Immature natural killer cell (primary cell): Measurements from ENCODE around the gene CHST11. TPM values are rescaled to one million over a fixed set of nuclear protein-coding genes. Genes with fewer than 3 reads are reported as not detected.

Source experiments
- DNase-seq, 3 donors: peaks; one replicate each; pipeline ENCODE4 v3.0.0; 2022; ENCODE audit warnings: mixed read lengths in 1 of 3
- H3K27ac Mint-ChIP-seq, 6 donors: one replicate each; pipeline ENCODE4 v1.8.0; 2020; ENCODE audit warnings: mixed read lengths in 6 of 6, mild to moderate bottlenecking in 5 of 6, inconsistent platforms in 4 of 6, moderate library complexity in 3 of 6
- H3K27me3 Mint-ChIP-seq, 3 donors: one replicate each; pipeline ENCODE4 v1.8.0; 2020 to 2021; ENCODE audit warnings: low read depth in 3 of 3, mild to moderate bottlenecking in 3 of 3, mixed read lengths in 3 of 3, moderate library complexity in 3 of 3, inconsistent platforms in 1 of 3
- H3K36me3 Mint-ChIP-seq, 3 donors: one replicate each; pipeline ENCODE4 v1.8.0; 2020; ENCODE audit warnings: mixed read lengths in 3 of 3, inconsistent platforms in 2 of 3, mild to moderate bottlenecking in 2 of 3
- H3K4me1 Mint-ChIP-seq, 2 donors: one replicate each; pipeline ENCODE4 v1.8.0; 2020; ENCODE audit warnings: inconsistent platforms in 2 of 2, mild to moderate bottlenecking in 2 of 2, mixed read lengths in 2 of 2, moderate library complexity in 1 of 2
- H3K4me3 Mint-ChIP-seq, 5 donors: one replicate each; pipeline ENCODE4 v1.8.0; 2020; ENCODE audit warnings: mild to moderate bottlenecking in 5 of 5, mixed read lengths in 5 of 5, inconsistent platforms in 3 of 5, moderate library complexity in 3 of 5
- H3K9me3 Mint-ChIP-seq, 6 donors: one replicate each; pipeline ENCODE4 v1.8.0; 2020; ENCODE audit warnings: mild to moderate bottlenecking in 6 of 6, mixed read lengths in 6 of 6, inconsistent platforms in 4 of 6, moderate library complexity in 3 of 6
- polyA plus RNA-seq, 3 donors: library from polyadenylated mRNA; unstranded; fragments of 300-500 nt; fragmentation: Illumina TruSeq; gene quantifications; one replicate each; pipeline ENCODE4 v1.2.3, GENCODE V29; 2021

Gene CHST11
- polyA plus RNA-seq, 3 donors from 2014 or later = 42.5 to 90.1 (median 78.4) TPM

DNA sequence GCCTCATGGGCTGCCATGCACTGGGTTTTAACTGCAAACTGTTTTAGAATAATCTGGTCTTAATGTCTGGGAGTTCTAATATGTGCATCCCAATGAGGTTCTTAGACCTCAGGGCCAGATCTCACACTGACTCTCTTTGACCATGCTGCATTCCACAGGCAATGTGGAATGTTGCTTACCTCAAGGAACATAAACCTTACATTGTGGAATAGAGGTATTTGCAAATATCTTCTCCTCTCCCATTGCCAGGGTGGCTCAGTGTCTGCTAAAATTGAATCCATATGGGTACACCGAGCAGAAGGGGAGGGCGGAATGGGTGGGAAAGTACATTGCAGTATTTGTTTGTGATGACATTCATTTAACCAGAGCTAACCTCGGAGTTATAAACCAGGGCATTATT, 78.6 kb downstream of the CHST11 start:
- Mint-ChIP-seq H3K4me1 (peaks cover 87 to 100% of the 10 kb centered on the region in 2 donors), H3K27ac (peak overlapping the region in 5 of 6 donors; percentile 3 to 48 (median 17)), H3K4me3 (no peak overlapping the region), H3K9me3 (no peaks in the 10 kb centered on the region), H3K36me3 (no peaks in the 10 kb centered on the region), H3K27me3 (peaks cover 0 to 4% (median 0%) of the 10 kb centered on the region in 3 donors)
- no peak for DNase-seq

DNA sequence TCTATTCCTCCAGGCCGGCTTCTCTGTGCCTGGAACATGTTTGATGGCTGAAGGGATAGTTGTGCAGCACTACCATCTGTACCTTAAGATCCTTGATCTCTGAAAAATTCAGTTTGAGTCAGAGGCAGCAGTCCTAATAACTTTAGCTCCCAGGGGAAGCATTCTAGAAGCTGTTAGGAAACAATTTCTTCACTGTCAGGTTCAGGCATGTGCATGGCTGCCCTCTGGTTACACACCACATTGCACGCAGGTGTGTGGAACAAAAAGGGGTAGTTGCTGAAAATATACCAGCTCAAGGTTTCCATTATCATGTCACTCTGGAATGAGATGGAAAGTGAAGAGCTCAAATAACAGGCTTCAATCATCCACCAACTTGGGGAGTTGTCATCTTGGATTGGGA, 80.1 kb downstream of the CHST11 start:
- Mint-ChIP-seq H3K4me3 (no peak overlapping the region), H3K27ac (peak overlapping the region in 1 of 6 donors; percentile 76), H3K4me1 (peaks cover 88 to 100% of the 10 kb centered on the region in 2 donors), H3K27me3 (peaks cover 0 to 6% (median 1%) of the 10 kb centered on the region in 3 donors), H3K9me3 (no peaks in the 10 kb centered on the region), H3K36me3 (no peaks in the 10 kb centered on the region)
- no peak for DNase-seq

DNA sequence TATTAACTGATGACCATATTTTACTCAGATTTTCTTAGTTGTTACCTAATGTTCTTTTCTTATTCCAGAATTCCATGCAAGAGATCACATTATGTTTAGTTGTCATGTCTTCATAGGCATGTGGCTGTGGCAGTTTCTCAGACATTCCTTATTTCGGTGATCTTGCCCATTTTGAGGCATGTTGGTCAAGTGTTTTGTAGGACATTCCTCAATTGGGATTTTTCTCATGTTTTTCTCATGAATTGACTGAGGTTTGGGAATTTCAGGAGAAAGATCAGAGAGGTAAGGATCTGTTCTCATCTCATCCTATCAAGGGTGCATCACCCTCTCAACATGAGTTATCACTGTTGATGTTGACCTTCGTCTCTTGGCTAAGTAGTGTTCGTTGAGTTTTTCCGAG, 81.3 kb downstream of the CHST11 start:
- Mint-ChIP-seq H3K4me3 (no peak overlapping the region), H3K36me3 (no peaks in the 10 kb centered on the region), H3K9me3 (no peaks in the 10 kb centered on the region), H3K4me1 (peaks cover 87 to 100% of the 10 kb centered on the region in 2 donors), H3K27me3 (peaks cover 0 to 4% (median 1%) of the 10 kb centered on the region in 3 donors), H3K27ac (peak overlapping the region in 1 of 6 donors; percentile 30)
- no peak for DNase-seq

DNA sequence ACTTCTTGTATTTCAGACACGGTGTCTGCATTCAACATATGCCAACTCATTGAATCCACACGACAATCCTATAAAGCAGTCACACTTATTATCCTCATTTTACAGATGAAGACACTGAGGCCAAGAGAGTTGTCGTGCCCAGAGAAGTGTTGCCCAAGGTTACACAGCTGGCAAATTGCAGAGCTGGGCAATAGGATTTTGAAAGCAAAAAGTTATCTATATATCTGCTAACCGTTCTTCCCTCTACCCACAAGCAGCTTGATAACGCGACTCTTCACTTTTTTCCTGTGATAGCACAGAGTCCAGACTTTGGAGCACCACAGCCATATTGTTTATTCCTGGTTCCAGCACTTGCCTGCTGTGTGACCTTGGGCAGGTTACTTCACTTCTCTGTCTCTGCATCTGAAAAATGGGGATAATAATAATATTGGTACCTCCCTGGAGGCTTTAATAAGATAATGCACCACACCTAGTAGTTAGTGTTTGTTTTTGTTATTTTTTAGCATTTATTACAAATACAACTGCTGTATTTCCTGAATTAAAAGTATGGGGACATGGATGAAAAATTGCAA, 82.2 kb downstream of the CHST11 start:
- H3K36me3 Mint-ChIP-seq = no peaks in the 10 kb centered on the region
- H3K27me3 Mint-ChIP-seq = peaks cover 0 to 4% (median 1%) of the 10 kb centered on the region in 3 donors
- no peaks in the 10 kb centered on the region for H3K9me3 Mint-ChIP-seq
- DNase-seq = no peak
- H3K4me1 Mint-ChIP-seq = peaks cover 85 to 100% of the 10 kb centered on the region in 2 donors
- H3K27ac Mint-ChIP-seq = peak overlapping the region in 3 of 6 donors; percentile 14 to 79 (median 21)
- no peak overlapping the region for H3K4me3 Mint-ChIP-seq

- peaks cover 0 to 2% (median 1%) of the 10 kb centered on the region in 3 donors for H3K27me3 Mint-ChIP-seq
- no peaks in the 10 kb centered on the region for H3K9me3 Mint-ChIP-seq
- no peak overlapping the region for H3K4me3 Mint-ChIP-seq
- DNase-seq = no peak
- H3K27ac Mint-ChIP-seq = no peak overlapping the region
- H3K4me1 Mint-ChIP-seq = peaks cover 83 to 99% of the 10 kb centered on the region in 2 donors
- H3K36me3 Mint-ChIP-seq = no peaks in the 10 kb centered on the region
These were observed 88.1 kb downstream of the CHST11 start for GRCh38 chr12:104544836-104545235.

DNA sequence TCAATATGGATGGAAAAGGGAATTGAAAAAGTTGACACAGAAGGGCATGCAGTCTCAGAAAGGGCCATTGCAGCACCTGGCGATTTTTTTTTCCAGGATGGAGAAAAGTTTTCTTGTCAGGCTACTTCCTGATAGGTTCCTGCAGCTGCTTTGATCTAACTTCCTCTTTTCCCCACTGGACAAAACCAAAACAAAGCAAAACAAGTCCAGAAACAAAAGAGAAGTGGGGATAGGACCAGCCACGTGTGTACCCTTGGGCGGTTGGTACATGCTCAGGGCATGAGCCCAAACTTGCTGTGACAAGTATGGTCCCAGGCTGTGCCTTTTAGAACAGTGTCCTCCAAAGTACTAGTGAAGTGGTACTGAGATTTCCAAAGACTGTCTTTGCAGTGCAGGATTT, 89.8 kb downstream of the CHST11 start:
- H3K4me3 Mint-ChIP-seq = peak overlapping the region in 2 of 5 donors; percentile 36 to 61
- H3K9me3 Mint-ChIP-seq = no peaks in the 10 kb centered on the region
- peaks cover 84 to 99% of the 10 kb centered on the region in 2 donors for H3K4me1 Mint-ChIP-seq
- no peaks in the 10 kb centered on the region for H3K36me3 Mint-ChIP-seq
- DNase-seq = no peak
- H3K27me3 Mint-ChIP-seq = no peaks in the 10 kb centered on the region
- peak overlapping the region in 1 of 6 donors; percentile 20 for H3K27ac Mint-ChIP-seq

DNA sequence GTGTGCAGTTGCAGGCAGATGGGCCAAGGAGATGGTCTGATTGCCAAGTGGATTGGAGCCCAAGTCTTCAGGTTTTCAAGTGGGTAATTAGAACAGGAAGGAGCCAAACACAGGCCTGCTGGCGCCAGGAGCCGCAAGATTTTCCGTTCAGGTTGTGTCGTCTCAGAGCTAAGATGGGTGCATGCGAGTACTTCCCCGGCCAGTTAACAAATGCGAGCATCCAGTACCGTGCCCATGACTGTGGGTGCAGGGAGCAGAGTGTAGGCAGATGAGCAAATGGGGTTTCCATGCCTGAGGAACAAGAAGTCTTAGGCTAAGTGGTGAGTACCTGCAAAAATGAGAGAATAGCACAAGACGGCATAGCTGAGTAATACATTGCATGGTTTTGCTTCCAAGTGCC, 90.5 kb downstream of the CHST11 start:
- H3K27ac Mint-ChIP-seq = peak overlapping the region in 5 of 6 donors; percentile 12 to 68 (median 28)
- peak overlapping the region in 4 of 5 donors; percentile 7 to 61 (median 35) for H3K4me3 Mint-ChIP-seq
- no peaks in the 10 kb centered on the region for H3K36me3 Mint-ChIP-seq
- peaks cover 87 to 99% of the 10 kb centered on the region in 2 donors for H3K4me1 Mint-ChIP-seq
- H3K27me3 Mint-ChIP-seq = peaks cover 0 to 2% (median 0%) of the 10 kb centered on the region in 3 donors
- DNase-seq = no peak
- H3K9me3 Mint-ChIP-seq = no peaks in the 10 kb centered on the region

- no peak for DNase-seq
- Mint-ChIP-seq H3K27ac (peak overlapping the region in 1 of 6 donors; percentile 22), H3K4me1 (peaks cover 94 to 100% of the 10 kb centered on the region in 2 donors), H3K36me3 (peaks cover 0 to 7% (median 4%) of the 10 kb centered on the region in 3 donors), H3K27me3 (peaks cover 0 to 8% (median 5%) of the 10 kb centered on the region in 3 donors), H3K9me3 (peaks cover 0 to 5% (median 0%) of the 10 kb centered on the region in 6 donors), H3K4me3 (peak overlapping the region in 1 of 5 donors; percentile 35)
These were observed 93.2 kb downstream of the CHST11 start for GRCh38 chr12:104549815-104550480.

DNA sequence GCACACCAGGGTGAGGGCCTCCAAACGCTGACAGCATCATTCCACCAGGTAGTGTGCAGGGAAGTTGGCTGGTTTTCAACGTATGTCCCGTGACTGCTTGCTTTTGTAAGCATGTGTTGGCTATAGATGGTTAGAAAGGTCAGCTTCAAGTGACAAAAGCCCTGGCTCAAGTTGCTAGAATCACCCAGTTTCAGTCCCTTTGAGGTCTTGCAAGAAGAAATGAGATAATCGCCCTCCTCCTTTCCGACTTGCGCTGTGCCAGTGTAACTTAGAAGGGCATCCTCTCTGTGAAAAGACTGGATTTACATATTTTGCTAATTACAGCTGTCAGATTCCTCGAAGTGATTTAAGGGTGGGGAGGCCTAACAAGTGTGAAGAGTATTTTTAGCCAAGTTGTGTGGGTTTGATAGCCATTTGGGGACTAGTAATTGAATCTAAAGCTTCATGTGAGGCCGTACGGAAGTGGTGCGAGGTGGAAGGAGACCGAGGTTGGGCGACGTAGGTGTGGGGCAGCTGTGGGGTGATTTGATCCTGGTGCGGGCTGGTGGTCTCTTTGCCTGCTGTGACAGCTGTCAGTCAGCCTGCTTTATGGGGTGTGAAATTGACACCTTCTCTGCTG, 94.7 kb downstream of the CHST11 start:
- peaks cover 0 to 8% (median 5%) of the 10 kb centered on the region in 3 donors for H3K27me3 Mint-ChIP-seq
- peaks cover 91 to 96% of the 10 kb centered on the region in 2 donors for H3K4me1 Mint-ChIP-seq
- peak overlapping the region; percentile 59 to 75 (median 74) for H3K4me3 Mint-ChIP-seq
- H3K27ac Mint-ChIP-seq = peak overlapping the region; percentile 63 to 94 (median 74)
- peak; percentile 62 to 66 (median 64) for DNase-seq
- peaks cover 0 to 7% (median 4%) of the 10 kb centered on the region in 3 donors for H3K36me3 Mint-ChIP-seq
- H3K9me3 Mint-ChIP-seq = peaks cover 0 to 5% (median 0%) of the 10 kb centered on the region in 6 donors

GRCh38 chr12:104553421-104553820, 96.7 kb downstream of the CHST11 start:
- peaks cover 84 to 94% of the 10 kb centered on the region in 2 donors for H3K4me1 Mint-ChIP-seq
- peak in 1 of 3 donors; percentile 26 for DNase-seq
- H3K9me3 Mint-ChIP-seq = peaks cover 0 to 5% (median 0%) of the 10 kb centered on the region in 6 donors
- peaks cover 0 to 8% (median 5%) of the 10 kb centered on the region in 3 donors for H3K27me3 Mint-ChIP-seq
- H3K27ac Mint-ChIP-seq = peak overlapping the region; percentile 0 to 73 (median 33)
- H3K36me3 Mint-ChIP-seq = peaks cover 0 to 7% (median 4%) of the 10 kb centered on the region in 3 donors
- H3K4me3 Mint-ChIP-seq = peak overlapping the region; percentile 7 to 77 (median 67)

DNA sequence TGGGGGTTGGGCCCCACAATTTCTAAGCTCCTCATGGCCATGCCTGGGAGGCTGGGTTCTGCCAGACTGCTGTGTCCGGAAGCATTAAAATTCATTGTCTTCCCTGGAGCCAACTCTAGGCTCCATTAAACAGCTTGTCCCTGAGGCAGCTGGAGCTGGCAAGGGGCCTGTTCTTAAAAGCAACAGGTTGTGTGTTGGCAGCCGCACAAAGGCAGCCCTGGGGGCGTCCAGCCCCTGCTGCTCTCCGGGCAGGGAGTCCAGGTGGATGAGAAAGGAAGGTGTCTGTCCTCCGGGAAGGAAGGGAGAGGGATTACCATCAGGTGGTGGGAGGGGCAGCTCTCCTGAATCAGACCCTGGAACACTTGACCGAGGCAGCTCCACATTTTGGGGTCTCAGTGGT, 98.9 kb downstream of the CHST11 start:
- Mint-ChIP-seq H3K27me3 (peaks cover 0 to 8% (median 5%) of the 10 kb centered on the region in 3 donors), H3K4me1 (peaks cover 74 to 83% of the 10 kb centered on the region in 2 donors), H3K4me3 (no peak overlapping the region), H3K9me3 (peaks cover 0 to 5% (median 0%) of the 10 kb centered on the region in 6 donors), H3K36me3 (peaks cover 0 to 7% (median 4%) of the 10 kb centered on the region in 3 donors), H3K27ac (peak overlapping the region in 1 of 6 donors; percentile 41)
- DNase-seq = no peak

- no peak overlapping the region for H3K4me3 Mint-ChIP-seq
- peak overlapping the region in 1 of 6 donors; percentile 34 for H3K27ac Mint-ChIP-seq
- peaks cover 0 to 7% (median 6%) of the 10 kb centered on the region in 3 donors for H3K27me3 Mint-ChIP-seq
- H3K36me3 Mint-ChIP-seq = peaks cover 0 to 7% (median 4%) of the 10 kb centered on the region in 3 donors
- peaks cover 0 to 5% (median 0%) of the 10 kb centered on the region in 6 donors for H3K9me3 Mint-ChIP-seq
- DNase-seq = no peak
- H3K4me1 Mint-ChIP-seq = peaks cover 67 to 83% of the 10 kb centered on the region in 2 donors
These were observed 100.9 kb downstream of the CHST11 start for GRCh38 chr12:104557488-104558195.

- Mint-ChIP-seq H3K4me3 (no peak overlapping the region), H3K27ac (peak overlapping the region in 2 of 6 donors; percentile 35 to 59)
These were observed 104.1 kb downstream of the CHST11 start for GRCh38 chr12:104560881-104561280.

More at GRCh38 chr12:104560881-104561280, 104.1 kb downstream of the CHST11 start:
- Mint-ChIP-seq H3K36me3 (peaks cover 9 to 13% (median 11%) of the 10 kb centered on the region in 3 donors), H3K9me3 (peaks cover 0 to 3% (median 0%) of the 10 kb centered on the region in 6 donors), H3K27me3 (peaks cover 0 to 2% (median 0%) of the 10 kb centered on the region in 3 donors), H3K4me1 (peaks cover 53 to 79% of the 10 kb centered on the region in 2 donors)
- DNase-seq = no peak
